Panc1 (cell line): Measurements from ENCODE around the gene STK25. TPM values are rescaled to one million over a fixed set of nuclear protein-coding genes. Genes with fewer than 3 reads are reported as not detected.

ENCODE experiments used
- ATAC-seq: fragments of 200-7000 bp; cut with Tn5 transposase; 2 replicates; pipeline ENCODE4 v1.9.1; 2020; ENCODE audit warnings: mild to moderate bottlenecking, moderate library complexity
- BruUV-seq: library from RNA; stranded (reverse); fragments of 400-500 nt; replicated peaks from 2 replicates; lab custom pipeline; 2021; lab: Mats Ljungman, UMichigan
- CTCF ChIA-PET: fragments of 300-600 bp; sonication (Branson Sonifier 250); formaldehyde crosslinking; loops from one replicate; lab custom pipeline; 2022; ENCODE audit warnings: antibody characterized with exemption; lab: Charles Lee
- POLR2A ChIA-PET: fragments of 300-600 bp; sonication (Branson Sonifier 250); formaldehyde crosslinking; loops from one replicate; lab custom pipeline; 2022; ENCODE audit warnings: antibody characterized with exemption; lab: Charles Lee
- DNase-seq: peaks from one replicate; pipeline ENCODE4 v3.0.0-alpha.2; 2010; ENCODE audit warnings: low read depth, low spot score
- H3K27ac ChIP-seq: 2 replicates; pipeline ENCODE4 v1.5.1; 2011; ENCODE audit warnings: mild to moderate bottlenecking, low read length, inconsistent platforms
- H3K27me3 ChIP-seq: fragments of 200-500 bp; sonication (Bioruptor generic); 2 replicates; pipeline ENCODE4 v1.6.0; 2014; ENCODE audit warnings: low read length, inconsistent platforms; ENCODE audit not compliant: control insufficient read depth, insufficient read depth
- H3K36me3 ChIP-seq: fragments of 200-500 bp; sonication (Bioruptor generic); 2 replicates; pipeline ENCODE4 v1.5.1; 2014; ENCODE audit warnings: inconsistent platforms, mild to moderate bottlenecking, low read length, moderate library complexity; ENCODE audit not compliant: control insufficient read depth, insufficient read depth
- H3K4me1 ChIP-seq: 2 replicates; pipeline ENCODE4 v1.5.1; 2011; ENCODE audit warnings: inconsistent platforms, mild to moderate bottlenecking, low read length, moderate library complexity; ENCODE audit not compliant: control insufficient read depth, insufficient read depth
- H3K4me3 ChIP-seq, 2 experiments: 2 replicates each; pipeline ENCODE4 v1.5.1; 2011 to 2012; ENCODE audit warnings: low read depth in 2 of 2, low read length in 2 of 2, mild to moderate bottlenecking in 2 of 2, inconsistent platforms in 1 of 2, moderate library complexity in 1 of 2
- H3K9me3 ChIP-seq: fragments of 200-500 bp; sonication (Bioruptor generic); 2 replicates; pipeline ENCODE4 v1.5.1; 2014; ENCODE audit warnings: low read depth, mild to moderate bottlenecking, inconsistent platforms, low read length, moderate library complexity; ENCODE audit not compliant: control insufficient read depth, insufficient read depth
- POLR2AphosphoS5 ChIP-seq: IDR thresholded peaks from 2 replicates; pipeline ENCODE4 v1.6.1; 2012; ENCODE audit warnings: mild to moderate bottlenecking, low read depth, low read length, moderate library complexity
- SIN3A ChIP-seq: IDR thresholded peaks from 2 replicates; pipeline ENCODE4 v1.6.1; 2012; ENCODE audit warnings: low read depth, mild to moderate bottlenecking, low read length, moderate library complexity, borderline replicate concordance; ENCODE audit not compliant: insufficient read depth
- TCF7L2 ChIP-seq: IDR thresholded peaks from 2 replicates; pipeline ENCODE4 v1.6.1; 2011; ENCODE audit warnings: mild to moderate bottlenecking, low read depth, low read length, inconsistent platforms
- in situ Hi-C: cut with HindIII; loops from 2 replicates; pipeline ENCODE4 v1.10.0; 2016; ENCODE audit warnings: low sequenced_read_pairs, low pct_unique_long_range_greater_than_20kb
- intact Hi-C: fragments of 100-400 bp; cut with micrococcal nuclease; formaldehyde crosslinking; loops from one replicate; pipeline ENCODE4 v1.10.0; 2022; ENCODE audit not compliant: unreplicated experiment
- total RNA-seq: library from RNA; stranded (reverse); gene quantifications from one replicate; pipeline ENCODE4 v1.2.1, GENCODE V29; 2021; ENCODE audit not compliant: unreplicated experiment
- TF ChIP-seq, protein P1 (sequence below): fragments of 450-650 bp; IDR thresholded peaks from 2 replicates; pipeline ENCODE4 v1.5.1; 2017; ENCODE audit warnings: mild to moderate bottlenecking
- TF ChIP-seq, protein P2 (sequence below), 2 experiments: IDR thresholded peaks; 2 replicates each; pipeline ENCODE4 v1.6.1; 2011 to 2012; ENCODE audit warnings: low read depth in 2 of 2, control low read depth in 1 of 2, low read length in 1 of 2, mild to moderate bottlenecking in 1 of 2, moderate library complexity in 1 of 2; ENCODE audit not compliant: insufficient read depth in 1 of 2

The STK25 gene
- total RNA-seq, 1 experiment from 2014 or later, result 195 TPM

DNA sequence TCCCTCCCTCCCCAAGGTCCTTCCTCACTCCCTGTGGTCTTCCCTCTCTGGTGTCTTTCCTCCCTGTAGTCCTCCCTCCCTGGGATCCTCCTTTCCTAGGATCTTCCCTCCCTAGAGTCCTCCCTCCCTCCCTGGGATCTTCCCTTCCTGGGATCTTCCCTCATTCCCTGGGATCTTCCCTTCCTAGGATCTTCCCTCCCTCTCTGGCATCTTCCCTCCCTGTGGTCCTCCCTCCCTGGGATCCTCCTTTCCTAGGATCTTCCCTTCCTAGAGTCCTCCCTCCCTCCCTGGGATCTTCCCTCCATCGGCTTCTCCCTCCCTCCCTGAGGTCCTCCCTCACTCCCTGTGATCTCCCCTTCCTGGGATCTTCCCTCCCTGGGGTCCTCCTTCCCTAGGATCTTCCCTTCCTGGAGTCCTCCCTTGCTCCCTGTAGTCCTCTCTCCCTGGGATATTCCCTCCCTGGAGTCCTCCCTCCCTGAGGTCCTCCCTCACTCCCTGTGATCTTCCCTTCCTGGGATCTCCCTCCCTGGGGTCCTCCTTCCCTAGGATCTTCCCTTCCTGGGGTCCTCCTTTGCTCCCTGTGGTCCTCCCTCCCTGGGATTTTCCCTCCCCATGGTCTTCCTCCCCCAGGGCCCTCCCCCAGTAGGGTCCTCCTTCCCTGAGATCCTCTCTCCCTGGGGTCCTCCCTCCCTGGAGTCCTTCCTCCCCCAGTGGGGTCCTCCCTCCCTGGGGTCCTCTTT is 23.0 kb downstream of the STK25 start:
- TF ChIP-seq POLR2AphosphoS5, result no peak
- TF ChIP-seq SIN3A, result no peak
- TF ChIP-seq, protein P1, sequence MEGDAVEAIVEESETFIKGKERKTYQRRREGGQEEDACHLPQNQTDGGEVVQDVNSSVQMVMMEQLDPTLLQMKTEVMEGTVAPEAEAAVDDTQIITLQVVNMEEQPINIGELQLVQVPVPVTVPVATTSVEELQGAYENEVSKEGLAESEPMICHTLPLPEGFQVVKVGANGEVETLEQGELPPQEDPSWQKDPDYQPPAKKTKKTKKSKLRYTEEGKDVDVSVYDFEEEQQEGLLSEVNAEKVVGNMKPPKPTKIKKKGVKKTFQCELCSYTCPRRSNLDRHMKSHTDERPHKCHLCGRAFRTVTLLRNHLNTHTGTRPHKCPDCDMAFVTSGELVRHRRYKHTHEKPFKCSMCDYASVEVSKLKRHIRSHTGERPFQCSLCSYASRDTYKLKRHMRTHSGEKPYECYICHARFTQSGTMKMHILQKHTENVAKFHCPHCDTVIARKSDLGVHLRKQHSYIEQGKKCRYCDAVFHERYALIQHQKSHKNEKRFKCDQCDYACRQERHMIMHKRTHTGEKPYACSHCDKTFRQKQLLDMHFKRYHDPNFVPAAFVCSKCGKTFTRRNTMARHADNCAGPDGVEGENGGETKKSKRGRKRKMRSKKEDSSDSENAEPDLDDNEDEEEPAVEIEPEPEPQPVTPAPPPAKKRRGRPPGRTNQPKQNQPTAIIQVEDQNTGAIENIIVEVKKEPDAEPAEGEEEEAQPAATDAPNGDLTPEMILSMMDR, result no peak
- TF ChIP-seq, protein P2, sequence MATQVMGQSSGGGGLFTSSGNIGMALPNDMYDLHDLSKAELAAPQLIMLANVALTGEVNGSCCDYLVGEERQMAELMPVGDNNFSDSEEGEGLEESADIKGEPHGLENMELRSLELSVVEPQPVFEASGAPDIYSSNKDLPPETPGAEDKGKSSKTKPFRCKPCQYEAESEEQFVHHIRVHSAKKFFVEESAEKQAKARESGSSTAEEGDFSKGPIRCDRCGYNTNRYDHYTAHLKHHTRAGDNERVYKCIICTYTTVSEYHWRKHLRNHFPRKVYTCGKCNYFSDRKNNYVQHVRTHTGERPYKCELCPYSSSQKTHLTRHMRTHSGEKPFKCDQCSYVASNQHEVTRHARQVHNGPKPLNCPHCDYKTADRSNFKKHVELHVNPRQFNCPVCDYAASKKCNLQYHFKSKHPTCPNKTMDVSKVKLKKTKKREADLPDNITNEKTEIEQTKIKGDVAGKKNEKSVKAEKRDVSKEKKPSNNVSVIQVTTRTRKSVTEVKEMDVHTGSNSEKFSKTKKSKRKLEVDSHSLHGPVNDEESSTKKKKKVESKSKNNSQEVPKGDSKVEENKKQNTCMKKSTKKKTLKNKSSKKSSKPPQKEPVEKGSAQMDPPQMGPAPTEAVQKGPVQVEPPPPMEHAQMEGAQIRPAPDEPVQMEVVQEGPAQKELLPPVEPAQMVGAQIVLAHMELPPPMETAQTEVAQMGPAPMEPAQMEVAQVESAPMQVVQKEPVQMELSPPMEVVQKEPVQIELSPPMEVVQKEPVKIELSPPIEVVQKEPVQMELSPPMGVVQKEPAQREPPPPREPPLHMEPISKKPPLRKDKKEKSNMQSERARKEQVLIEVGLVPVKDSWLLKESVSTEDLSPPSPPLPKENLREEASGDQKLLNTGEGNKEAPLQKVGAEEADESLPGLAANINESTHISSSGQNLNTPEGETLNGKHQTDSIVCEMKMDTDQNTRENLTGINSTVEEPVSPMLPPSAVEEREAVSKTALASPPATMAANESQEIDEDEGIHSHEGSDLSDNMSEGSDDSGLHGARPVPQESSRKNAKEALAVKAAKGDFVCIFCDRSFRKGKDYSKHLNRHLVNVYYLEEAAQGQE (IDR thresholded peaks at IDR 0.05; ENCODE audit: insufficient read depth in 1 of 2, low read depth in 2 of 2, low read length in 1 of 2), result no peak
- no peak for TF ChIP-seq TCF7L2
- Histone ChIP-seq H3K4me1 (no peaks in the 10 kb centered on the region), H3K9me3 (no peaks in the 10 kb centered on the region), H3K27ac (no peak overlapping the region), H3K4me3 (no peak overlapping the region), H3K36me3 (no peaks in the 10 kb centered on the region), H3K27me3 (no peaks in the 10 kb centered on the region)
- DNase-seq (no peak), ATAC-seq (no peak)
- BruUV-seq, result no TSS peak
- ChIA-PET POLR2A (no interaction called here), CTCF (no interaction called here)
- intact Hi-C loops (no loop called here), in situ Hi-C loops (no loop called here)

DNA sequence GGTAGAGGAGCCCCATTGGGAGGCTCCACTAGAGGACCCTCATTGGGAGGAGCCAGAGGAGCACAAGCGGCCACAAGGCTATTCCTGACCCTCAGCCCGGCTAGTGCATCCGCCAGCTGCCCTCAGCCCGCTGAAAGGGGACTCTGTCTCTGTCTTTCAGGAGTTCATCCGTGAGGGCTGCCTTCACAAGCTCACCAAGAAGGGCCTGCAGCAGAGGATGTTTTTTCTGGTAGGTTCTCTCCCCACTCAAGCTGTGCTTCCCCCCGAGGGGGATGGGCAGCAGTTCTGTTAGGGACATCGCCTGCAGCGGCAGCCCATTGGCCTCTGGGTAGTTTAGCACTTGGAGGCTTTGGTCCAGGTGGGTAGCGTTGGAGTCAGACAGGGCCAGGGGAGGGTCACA is 25.1 kb downstream of the STK25 start:
- ATAC-seq (no peak), DNase-seq (no peak)
- Histone ChIP-seq H3K27ac (no peak overlapping the region), H3K9me3 (no peaks in the 10 kb centered on the region), H3K4me3 (no peak overlapping the region), H3K36me3 (no peaks in the 10 kb centered on the region), H3K4me1 (no peaks in the 10 kb centered on the region), H3K27me3 (no peaks in the 10 kb centered on the region)
- BruUV-seq, result no TSS peak
- POLR2A ChIA-PET, result interaction anchor here (0.7 kb wide), 1 partner anchor 86 kb away, joined by 4 read pairs; no protein-coding TSS in a partner anchor
- TF ChIP-seq, protein P2 (IDR thresholded peaks at IDR 0.05; ENCODE audit: insufficient read depth in 1 of 2, low read depth in 2 of 2, low read length in 1 of 2), result no peak
- no peak for TF ChIP-seq POLR2AphosphoS5
- no peak for TF ChIP-seq SIN3A
- TF ChIP-seq, protein P1, result no peak
- no peak for TF ChIP-seq TCF7L2
- in situ Hi-C loops (no loop called here), intact Hi-C loops (no loop called here)
- CTCF ChIA-PET, result no interaction called here
